ENCODE data around the gene XYLT1.

DNA sequence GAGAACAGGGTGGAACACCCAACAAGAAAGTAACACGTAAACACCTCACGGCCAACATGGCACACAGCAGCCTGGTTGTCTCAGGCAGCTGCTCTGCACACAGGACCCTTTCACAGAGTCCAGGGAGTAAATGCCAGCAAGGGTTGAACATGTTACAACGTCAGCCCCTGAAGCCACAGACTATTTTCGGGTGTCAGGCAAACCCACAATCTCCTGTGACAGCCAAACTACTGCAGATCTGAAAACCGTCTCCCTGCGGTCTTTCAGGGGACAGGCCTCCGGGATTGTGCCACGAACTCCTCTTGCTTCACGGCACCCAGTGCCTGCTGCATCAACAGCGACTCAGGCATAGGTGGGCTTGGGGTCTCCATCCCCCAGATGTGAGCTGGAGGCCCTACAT, 127.7 kb downstream of the XYLT1 start:
- TF ChIP-seq, protein P1, sequence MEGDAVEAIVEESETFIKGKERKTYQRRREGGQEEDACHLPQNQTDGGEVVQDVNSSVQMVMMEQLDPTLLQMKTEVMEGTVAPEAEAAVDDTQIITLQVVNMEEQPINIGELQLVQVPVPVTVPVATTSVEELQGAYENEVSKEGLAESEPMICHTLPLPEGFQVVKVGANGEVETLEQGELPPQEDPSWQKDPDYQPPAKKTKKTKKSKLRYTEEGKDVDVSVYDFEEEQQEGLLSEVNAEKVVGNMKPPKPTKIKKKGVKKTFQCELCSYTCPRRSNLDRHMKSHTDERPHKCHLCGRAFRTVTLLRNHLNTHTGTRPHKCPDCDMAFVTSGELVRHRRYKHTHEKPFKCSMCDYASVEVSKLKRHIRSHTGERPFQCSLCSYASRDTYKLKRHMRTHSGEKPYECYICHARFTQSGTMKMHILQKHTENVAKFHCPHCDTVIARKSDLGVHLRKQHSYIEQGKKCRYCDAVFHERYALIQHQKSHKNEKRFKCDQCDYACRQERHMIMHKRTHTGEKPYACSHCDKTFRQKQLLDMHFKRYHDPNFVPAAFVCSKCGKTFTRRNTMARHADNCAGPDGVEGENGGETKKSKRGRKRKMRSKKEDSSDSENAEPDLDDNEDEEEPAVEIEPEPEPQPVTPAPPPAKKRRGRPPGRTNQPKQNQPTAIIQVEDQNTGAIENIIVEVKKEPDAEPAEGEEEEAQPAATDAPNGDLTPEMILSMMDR (IDR thresholded peaks at IDR 0.05; ENCODE audit: poor library complexity, severe bottlenecking), result no peak
- TF ChIP-seq, protein P2, sequence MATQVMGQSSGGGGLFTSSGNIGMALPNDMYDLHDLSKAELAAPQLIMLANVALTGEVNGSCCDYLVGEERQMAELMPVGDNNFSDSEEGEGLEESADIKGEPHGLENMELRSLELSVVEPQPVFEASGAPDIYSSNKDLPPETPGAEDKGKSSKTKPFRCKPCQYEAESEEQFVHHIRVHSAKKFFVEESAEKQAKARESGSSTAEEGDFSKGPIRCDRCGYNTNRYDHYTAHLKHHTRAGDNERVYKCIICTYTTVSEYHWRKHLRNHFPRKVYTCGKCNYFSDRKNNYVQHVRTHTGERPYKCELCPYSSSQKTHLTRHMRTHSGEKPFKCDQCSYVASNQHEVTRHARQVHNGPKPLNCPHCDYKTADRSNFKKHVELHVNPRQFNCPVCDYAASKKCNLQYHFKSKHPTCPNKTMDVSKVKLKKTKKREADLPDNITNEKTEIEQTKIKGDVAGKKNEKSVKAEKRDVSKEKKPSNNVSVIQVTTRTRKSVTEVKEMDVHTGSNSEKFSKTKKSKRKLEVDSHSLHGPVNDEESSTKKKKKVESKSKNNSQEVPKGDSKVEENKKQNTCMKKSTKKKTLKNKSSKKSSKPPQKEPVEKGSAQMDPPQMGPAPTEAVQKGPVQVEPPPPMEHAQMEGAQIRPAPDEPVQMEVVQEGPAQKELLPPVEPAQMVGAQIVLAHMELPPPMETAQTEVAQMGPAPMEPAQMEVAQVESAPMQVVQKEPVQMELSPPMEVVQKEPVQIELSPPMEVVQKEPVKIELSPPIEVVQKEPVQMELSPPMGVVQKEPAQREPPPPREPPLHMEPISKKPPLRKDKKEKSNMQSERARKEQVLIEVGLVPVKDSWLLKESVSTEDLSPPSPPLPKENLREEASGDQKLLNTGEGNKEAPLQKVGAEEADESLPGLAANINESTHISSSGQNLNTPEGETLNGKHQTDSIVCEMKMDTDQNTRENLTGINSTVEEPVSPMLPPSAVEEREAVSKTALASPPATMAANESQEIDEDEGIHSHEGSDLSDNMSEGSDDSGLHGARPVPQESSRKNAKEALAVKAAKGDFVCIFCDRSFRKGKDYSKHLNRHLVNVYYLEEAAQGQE (IDR thresholded peaks at IDR 0.05; ENCODE audit: borderline replicate concordance), result no peak
- no peak for TF ChIP-seq EZH2 (IDR thresholded peaks at IDR 0.05; ENCODE audit: borderline replicate concordance, insufficient read depth, low read length, poor library complexity, severe bottlenecking)
- TF ChIP-seq EP300 (conservative IDR thresholded peaks at IDR 0.05; ENCODE audit: poor library complexity, severe bottlenecking), result no peak
- TF ChIP-seq MXI1 (conservative IDR thresholded peaks at IDR 0.05; ENCODE audit: poor library complexity, severe bottlenecking), result no peak
- no peak for TF ChIP-seq POLR2AphosphoS5 (IDR thresholded peaks at IDR 0.05)
- TF ChIP-seq RAD21 (conservative IDR thresholded peaks at IDR 0.05), result no peak
- no peak for TF ChIP-seq TAF1 (IDR thresholded peaks at IDR 0.05; ENCODE audit: low read depth)
